Skeletal muscle cell (primary cell): Measurements from ENCODE around the gene CTSW.
A peak's percentile ranks its signal among the peaks of the same experiment; 100 is the strongest.

Experiments
- DNase-seq: peaks from one replicate; pipeline ENCODE4 v3.0.0-alpha.2; 2010; ENCODE audit warnings: low read depth
- H3K4me3 ChIP-seq: 2 replicates; pipeline ENCODE4 v1.5.1; 2011; ENCODE audit warnings: low read depth, mild to moderate bottlenecking, control low read depth, low read length, moderate library complexity

Gene CTSW

GRCh38 chr11:65864706-65865471 lies 14.7 kb upstream of the CTSW start:
- no peak for DNase-seq
- H3K4me3 ChIP-seq = no peak overlapping the region

- no peak overlapping the region for H3K4me3 ChIP-seq
- DNase-seq = no peak
Observed at GRCh38 chr11:65865550-65866172, 14.0 kb upstream of the CTSW start.

- H3K4me3 ChIP-seq = no peak overlapping the region
- DNase-seq = no peak
Observed at GRCh38 chr11:65866509-65867283, 12.9 kb upstream of the CTSW start.

GRCh38 chr11:65867284-65868071 lies 12.2 kb upstream of the CTSW start:
- no peak for DNase-seq
- no peak overlapping the region for H3K4me3 ChIP-seq

GRCh38 chr11:65868076-65868667 lies 11.5 kb upstream of the CTSW start:
- DNase-seq = no peak
- no peak overlapping the region for H3K4me3 ChIP-seq

GRCh38 chr11:65868907-65869306 lies 10.7 kb upstream of the CTSW start:
- DNase-seq = no peak
- no peak overlapping the region for H3K4me3 ChIP-seq

- no peak overlapping the region for H3K4me3 ChIP-seq
- DNase-seq = no peak
Observed at GRCh38 chr11:65869643-65870306, 9.9 kb upstream of the CTSW start.

GRCh38 chr11:65870307-65870658 lies 9.4 kb upstream of the CTSW start:
- H3K4me3 ChIP-seq = no peak overlapping the region
- no peak for DNase-seq

GRCh38 chr11:65870706-65871681 lies 8.6 kb upstream of the CTSW start:
- H3K4me3 ChIP-seq = peak overlapping the region; percentile 69
- no peak for DNase-seq

- H3K4me3 ChIP-seq = peak overlapping the region; percentile 69
- no peak for DNase-seq
Observed at GRCh38 chr11:65871811-65872548, 7.7 kb upstream of the CTSW start.

- DNase-seq = no peak
- peak within 1 kb of the TSS; percentile 69 for H3K4me3 ChIP-seq
Observed at GRCh38 chr11:65872586-65873317, 6.9 kb upstream of the CTSW start, which contains the start of gene EFEMP2. Gene EFEMP2, minus strand, starts transcription at chr11:65872800. Its CDS starts 446 bp downstream, at chr11:65872354.

GRCh38 chr11:65873318-65874156 lies 6.1 kb upstream of the CTSW start:
- H3K4me3 ChIP-seq = peak overlapping the region; percentile 69
- DNase-seq = peak; percentile 74

GRCh38 chr11:65880027-65880426 lies 390 bp downstream of the CTSW start:
- DNase-seq = no peak
- H3K4me3 ChIP-seq = no peak overlapping the region

- no peak for DNase-seq
- no peak overlapping the region for H3K4me3 ChIP-seq
Observed at GRCh38 chr11:65880844-65881421, 1.3 kb downstream of the CTSW start.
